WTC11 (cell line): ENCODE results near the gene ADM. TPM values are rescaled to one million over a fixed set of nuclear protein-coding genes. Genes with fewer than 3 reads are reported as not detected.

Experiments
- ATAC-seq: fragments of 200-7000 bp; cut with Tn5 transposase; 2 replicates; pipeline ENCODE4 v1.10.0; 2021; ENCODE audit warnings: mild to moderate bottlenecking, moderate library complexity
- CTCF ChIA-PET: fragments of 300-600 bp; sonication (Branson Sonifier 250); formaldehyde crosslinking; loops from one replicate; lab custom pipeline; 2021; ENCODE audit warnings: antibody characterized with exemption; lab: Charles Lee
- POLR2A ChIA-PET: fragments of 350-600 bp; sonication (Branson Sonifier 250); formaldehyde crosslinking; loops from one replicate; lab custom pipeline; 2021; ENCODE audit warnings: antibody characterized with exemption; lab: Charles Lee
- DNase-seq: peaks from one replicate; pipeline ENCODE4 v3.0.0; 2021; ENCODE audit warnings: low spot score
- H3K27ac Mint-ChIP-seq: 2 replicates; pipeline ENCODE4 v1.8.0; 2021; ENCODE audit warnings: mixed read lengths
- H3K27me3 Mint-ChIP-seq: 2 replicates; pipeline ENCODE4 v1.8.0; 2021; ENCODE audit warnings: low read depth, mild to moderate bottlenecking, moderate library complexity, mixed read lengths
- H3K36me3 Mint-ChIP-seq: 2 replicates; pipeline ENCODE4 v1.8.0; 2021; ENCODE audit warnings: mixed read lengths
- H3K4me1 Mint-ChIP-seq: 2 replicates; pipeline ENCODE4 v1.8.0; 2022; ENCODE audit warnings: mixed read lengths
- H3K4me3 Mint-ChIP-seq: 2 replicates; pipeline ENCODE4 v1.8.0; 2021; ENCODE audit warnings: mild to moderate bottlenecking, moderate library complexity, mixed read lengths
- H3K9me3 Mint-ChIP-seq: 2 replicates; pipeline ENCODE4 v1.8.0; 2021; ENCODE audit warnings: mixed read lengths
- ATF1 ChIP-seq: sonication (generic); formaldehyde crosslinking; IDR thresholded peaks from 2 replicates; pipeline ENCODE4 v1.8.1; 2023; ENCODE audit warnings: mild to moderate bottlenecking, moderate library complexity, missing genetic modification reagents
- GTF2I ChIP-seq: fragments of 250-450 bp; sonication (Bioruptor Pico); conservative IDR thresholded peaks from 2 replicates; pipeline ENCODE4 v1.4.0; 2021; ENCODE audit warnings: mild to moderate bottlenecking
- KAT7 ChIP-seq: sonication (generic); formaldehyde crosslinking; IDR thresholded peaks from 2 replicates; pipeline ENCODE4 v1.8.1; 2023; ENCODE audit warnings: missing genetic modification reagents, mild to moderate bottlenecking, borderline replicate concordance
- MXD4 ChIP-seq: fragments of 250-450 bp; sonication (Bioruptor Pico); IDR thresholded peaks from 2 replicates; pipeline ENCODE4 v1.8.0; 2021; ENCODE audit warnings: mild to moderate bottlenecking, moderate library complexity, borderline replicate concordance
- RELA ChIP-seq: sonication (generic); formaldehyde crosslinking; IDR thresholded peaks from 2 replicates; pipeline ENCODE4 v1.8.1; 2022; ENCODE audit warnings: missing genetic modification reagents, mild to moderate bottlenecking, borderline replicate concordance
- SOX15 ChIP-seq: fragments of 250-450 bp; sonication (Bioruptor Pico); IDR thresholded peaks from 2 replicates; pipeline ENCODE4 v1.9.0; 2021; ENCODE audit warnings: mild to moderate bottlenecking
- TP53 ChIP-seq: sonication (generic); formaldehyde crosslinking; IDR thresholded peaks from 2 replicates; pipeline ENCODE4 v1.8.1; 2023; ENCODE audit warnings: mild to moderate bottlenecking, missing genetic modification reagents
- ZNF121 ChIP-seq: sonication (generic); formaldehyde crosslinking; IDR thresholded peaks from 2 replicates; pipeline ENCODE4 v1.8.0; 2023; ENCODE audit warnings: missing genetic modification reagents
- ZNF138 ChIP-seq: sonication (generic); formaldehyde crosslinking; conservative IDR thresholded peaks from 2 replicates; pipeline ENCODE4 v1.8.1; 2022; ENCODE audit warnings: mild to moderate bottlenecking, moderate library complexity, missing genetic modification reagents
- ZNF317 ChIP-seq: sonication (generic); formaldehyde crosslinking; IDR thresholded peaks from 2 replicates; pipeline ENCODE4 v1.8.1; 2023; ENCODE audit warnings: low read depth, mild to moderate bottlenecking, moderate library complexity, missing genetic modification reagents, borderline replicate concordance
- total RNA-seq: library from RNA; stranded (reverse); gene quantifications from 3 replicates; pipeline ENCODE4 v1.2.3, GENCODE V29; 2021
- TF ChIP-seq, protein P1 (sequence below): sonication (generic); formaldehyde crosslinking; IDR thresholded peaks from 2 replicates; pipeline ENCODE4 v1.8.1; 2022; ENCODE audit warnings: low read depth, mild to moderate bottlenecking, moderate library complexity, missing genetic modification reagents, borderline replicate concordance
- TF ChIP-seq, protein P2 (sequence below): sonication (generic); formaldehyde crosslinking; conservative IDR thresholded peaks from 2 replicates; pipeline ENCODE4 v1.8.1; 2022; ENCODE audit warnings: mild to moderate bottlenecking, missing genetic modification reagents
- TF ChIP-seq, protein P3 (sequence below): sonication (generic); formaldehyde crosslinking; IDR thresholded peaks from 2 replicates; pipeline ENCODE4 v1.8.1; 2023; ENCODE audit warnings: mild to moderate bottlenecking, missing genetic modification reagents
- TF ChIP-seq, protein P4 (sequence below): sonication (generic); formaldehyde crosslinking; IDR thresholded peaks from 2 replicates; pipeline ENCODE4 v1.8.1; 2022; ENCODE audit warnings: missing genetic modification reagents, borderline replicate concordance
- TF ChIP-seq, protein P5 (sequence below): fragments of 250-450 bp; sonication (Bioruptor Pico); IDR thresholded peaks from 2 replicates; pipeline ENCODE4 v1.8.0; 2021; ENCODE audit warnings: mild to moderate bottlenecking
- TF ChIP-seq, protein P6 (sequence below): sonication (generic); formaldehyde crosslinking; IDR thresholded peaks from 2 replicates; pipeline ENCODE4 v1.8.0; 2022; ENCODE audit warnings: mild to moderate bottlenecking, missing genetic modification reagents
- TF ChIP-seq, protein P7 (sequence below): fragments of 250-450 bp; sonication (Bioruptor Pico); IDR thresholded peaks from 2 replicates; pipeline ENCODE4 v1.9.0; 2021; ENCODE audit warnings: mild to moderate bottlenecking
- TF ChIP-seq, protein P8 (sequence below): sonication (generic); formaldehyde crosslinking; IDR thresholded peaks from 2 replicates; pipeline ENCODE4 v1.8.1; 2023; ENCODE audit warnings: mild to moderate bottlenecking, missing genetic modification reagents, moderate library complexity
- TF ChIP-seq, protein P9 (sequence below): sonication (generic); formaldehyde crosslinking; IDR thresholded peaks from 2 replicates; pipeline ENCODE4 v1.8.0; 2022; ENCODE audit warnings: missing genetic modification reagents

Gene ADM
- total RNA-seq, 1 experiment from 2014 or later, result 18.7 TPM

DNA sequence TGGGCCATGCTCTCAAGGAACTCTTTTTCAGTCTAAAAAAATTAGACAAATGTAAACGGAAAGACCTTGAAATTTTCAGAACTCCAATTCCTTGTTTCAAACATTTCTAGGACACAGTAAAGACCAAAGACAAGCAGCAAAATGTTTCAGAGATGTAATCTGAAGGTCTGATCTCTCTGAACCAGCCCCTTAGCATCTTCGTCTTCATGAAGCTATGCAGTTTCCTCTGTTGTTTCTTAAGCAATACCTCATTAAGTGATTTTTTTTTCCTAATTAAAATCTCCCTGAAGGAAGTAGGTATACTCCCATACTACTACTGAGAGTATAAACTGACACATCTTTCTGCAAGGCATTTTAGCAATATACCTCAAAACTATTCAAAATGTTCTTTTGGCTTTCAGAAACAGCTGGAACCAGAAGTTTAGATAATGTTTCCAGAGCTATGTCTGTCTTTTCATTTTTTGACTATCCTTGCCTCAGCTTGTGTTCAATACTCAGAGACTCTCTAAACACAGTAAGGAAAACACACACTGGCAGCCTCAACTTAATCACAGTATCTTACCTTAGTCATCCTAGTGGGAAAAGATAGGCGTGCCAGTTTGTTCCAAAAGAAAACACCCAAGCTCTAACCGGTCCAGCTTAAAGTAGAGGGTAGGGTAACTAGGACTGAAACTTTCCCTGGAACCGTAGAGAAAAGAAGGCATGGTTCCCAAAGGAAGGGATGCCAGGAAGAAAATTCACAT is 36.0 kb upstream of the ADM start:
- ATAC-seq (no peak), DNase-seq (no peak)
- Mint-ChIP-seq H3K4me3 (no peak overlapping the region), H3K27ac (peak overlapping the region; percentile 3; the same call in 1 of the 2 replicates), H3K4me1 (peaks cover 11% of the 10 kb centered on the region), H3K27me3 (no peaks in the 10 kb centered on the region), H3K36me3 (peaks cover 5% of the 10 kb centered on the region)
- POLR2A ChIA-PET, result interaction anchor here (0.6 kb wide), 1 partner anchor 8 kb away, joined by 4 read pairs; no protein-coding TSS in a partner anchor
- TF ChIP-seq, protein P1, sequence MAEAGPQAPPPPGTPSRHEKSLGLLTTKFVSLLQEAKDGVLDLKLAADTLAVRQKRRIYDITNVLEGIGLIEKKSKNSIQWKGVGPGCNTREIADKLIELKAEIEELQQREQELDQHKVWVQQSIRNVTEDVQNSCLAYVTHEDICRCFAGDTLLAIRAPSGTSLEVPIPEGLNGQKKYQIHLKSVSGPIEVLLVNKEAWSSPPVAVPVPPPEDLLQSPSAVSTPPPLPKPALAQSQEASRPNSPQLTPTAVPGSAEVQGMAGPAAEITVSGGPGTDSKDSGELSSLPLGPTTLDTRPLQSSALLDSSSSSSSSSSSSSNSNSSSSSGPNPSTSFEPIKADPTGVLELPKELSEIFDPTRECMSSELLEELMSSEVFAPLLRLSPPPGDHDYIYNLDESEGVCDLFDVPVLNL (CRISPR knock-in tag), result no peak
- no peak for TF ChIP-seq GTF2I (CRISPR knock-in tag)
- TF ChIP-seq ZNF121 (CRISPR knock-in tag), result no peak
- TF ChIP-seq, protein P2, sequence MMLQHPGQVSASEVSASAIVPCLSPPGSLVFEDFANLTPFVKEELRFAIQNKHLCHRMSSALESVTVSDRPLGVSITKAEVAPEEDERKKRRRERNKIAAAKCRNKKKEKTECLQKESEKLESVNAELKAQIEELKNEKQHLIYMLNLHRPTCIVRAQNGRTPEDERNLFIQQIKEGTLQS (CRISPR knock-in tag), result no peak
- no peak for TF ChIP-seq TP53
- TF ChIP-seq, protein P3, sequence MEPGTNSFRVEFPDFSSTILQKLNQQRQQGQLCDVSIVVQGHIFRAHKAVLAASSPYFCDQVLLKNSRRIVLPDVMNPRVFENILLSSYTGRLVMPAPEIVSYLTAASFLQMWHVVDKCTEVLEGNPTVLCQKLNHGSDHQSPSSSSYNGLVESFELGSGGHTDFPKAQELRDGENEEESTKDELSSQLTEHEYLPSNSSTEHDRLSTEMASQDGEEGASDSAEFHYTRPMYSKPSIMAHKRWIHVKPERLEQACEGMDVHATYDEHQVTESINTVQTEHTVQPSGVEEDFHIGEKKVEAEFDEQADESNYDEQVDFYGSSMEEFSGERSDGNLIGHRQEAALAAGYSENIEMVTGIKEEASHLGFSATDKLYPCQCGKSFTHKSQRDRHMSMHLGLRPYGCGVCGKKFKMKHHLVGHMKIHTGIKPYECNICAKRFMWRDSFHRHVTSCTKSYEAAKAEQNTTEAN (CRISPR knock-in tag), result no peak
- no peak for TF ChIP-seq MXD4 (CRISPR knock-in tag)
- TF ChIP-seq, protein P4, sequence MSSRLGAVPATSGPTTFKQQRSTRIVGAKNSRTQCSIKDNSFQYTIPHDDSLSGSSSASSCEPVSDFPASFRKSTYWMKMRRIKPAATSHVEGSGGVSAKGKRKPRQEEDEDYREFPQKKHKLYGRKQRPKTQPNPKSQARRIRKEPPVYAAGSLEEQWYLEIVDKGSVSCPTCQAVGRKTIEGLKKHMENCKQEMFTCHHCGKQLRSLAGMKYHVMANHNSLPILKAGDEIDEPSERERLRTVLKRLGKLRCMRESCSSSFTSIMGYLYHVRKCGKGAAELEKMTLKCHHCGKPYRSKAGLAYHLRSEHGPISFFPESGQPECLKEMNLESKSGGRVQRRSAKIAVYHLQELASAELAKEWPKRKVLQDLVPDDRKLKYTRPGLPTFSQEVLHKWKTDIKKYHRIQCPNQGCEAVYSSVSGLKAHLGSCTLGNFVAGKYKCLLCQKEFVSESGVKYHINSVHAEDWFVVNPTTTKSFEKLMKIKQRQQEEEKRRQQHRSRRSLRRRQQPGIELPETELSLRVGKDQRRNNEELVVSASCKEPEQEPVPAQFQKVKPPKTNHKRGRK, result no peak
- TF ChIP-seq ZNF138 (CRISPR knock-in tag), result no peak
- no peak for TF ChIP-seq KAT7 (CRISPR knock-in tag)
- TF ChIP-seq ATF1 (CRISPR knock-in tag), result no peak
- TF ChIP-seq, protein P5, sequence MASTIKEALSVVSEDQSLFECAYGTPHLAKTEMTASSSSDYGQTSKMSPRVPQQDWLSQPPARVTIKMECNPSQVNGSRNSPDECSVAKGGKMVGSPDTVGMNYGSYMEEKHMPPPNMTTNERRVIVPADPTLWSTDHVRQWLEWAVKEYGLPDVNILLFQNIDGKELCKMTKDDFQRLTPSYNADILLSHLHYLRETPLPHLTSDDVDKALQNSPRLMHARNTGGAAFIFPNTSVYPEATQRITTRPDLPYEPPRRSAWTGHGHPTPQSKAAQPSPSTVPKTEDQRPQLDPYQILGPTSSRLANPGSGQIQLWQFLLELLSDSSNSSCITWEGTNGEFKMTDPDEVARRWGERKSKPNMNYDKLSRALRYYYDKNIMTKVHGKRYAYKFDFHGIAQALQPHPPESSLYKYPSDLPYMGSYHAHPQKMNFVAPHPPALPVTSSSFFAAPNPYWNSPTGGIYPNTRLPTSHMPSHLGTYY (CRISPR knock-in tag), result no peak
- no peak for TF ChIP-seq ZNF317 (CRISPR knock-in tag)
- no peak for TF ChIP-seq RELA (CRISPR knock-in tag)
- TF ChIP-seq, all 79 proteins: peak for 0
- H3K9me3 Mint-ChIP-seq, result peaks cover 7% of the 10 kb centered on the region
- CTCF ChIA-PET, result interaction anchor here (0.9 to 1.1 kb wide), 2 partner anchors 97 to 192 kb away, joined by 3 to 4 read pairs; no protein-coding TSS in a partner anchor

DNA sequence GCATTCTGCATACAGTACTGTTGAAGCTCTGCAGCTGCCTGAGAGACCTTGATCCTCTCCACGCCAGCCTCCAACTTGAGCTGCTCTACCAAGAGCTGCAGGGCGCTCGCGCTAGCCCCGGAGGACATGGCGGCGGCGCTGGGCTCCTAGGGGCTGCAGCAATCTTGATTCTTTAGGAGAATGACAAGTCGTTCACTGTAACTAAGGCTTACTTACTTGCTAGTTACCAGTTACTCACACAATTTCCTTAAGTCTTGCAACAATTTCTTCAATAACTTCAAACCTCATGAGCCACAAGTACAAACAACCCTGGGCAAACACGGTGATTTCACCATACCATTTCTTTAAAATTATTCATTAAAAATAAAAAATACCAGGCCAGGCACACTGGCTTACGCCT is 32.7 kb upstream of the ADM start:
- CTCF ChIA-PET, result no interaction called here
- TF ChIP-seq GTF2I (CRISPR knock-in tag) (no peak), ATF1 (CRISPR knock-in tag) (no peak), SOX15 (CRISPR knock-in tag) (no peak), ZNF121 (CRISPR knock-in tag) (no peak)
- TF ChIP-seq, protein P6, sequence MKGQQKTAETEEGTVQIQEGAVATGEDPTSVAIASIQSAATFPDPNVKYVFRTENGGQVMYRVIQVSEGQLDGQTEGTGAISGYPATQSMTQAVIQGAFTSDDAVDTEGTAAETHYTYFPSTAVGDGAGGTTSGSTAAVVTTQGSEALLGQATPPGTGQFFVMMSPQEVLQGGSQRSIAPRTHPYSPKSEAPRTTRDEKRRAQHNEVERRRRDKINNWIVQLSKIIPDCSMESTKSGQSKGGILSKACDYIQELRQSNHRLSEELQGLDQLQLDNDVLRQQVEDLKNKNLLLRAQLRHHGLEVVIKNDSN (CRISPR knock-in tag), result no peak
- TF ChIP-seq, protein P7, sequence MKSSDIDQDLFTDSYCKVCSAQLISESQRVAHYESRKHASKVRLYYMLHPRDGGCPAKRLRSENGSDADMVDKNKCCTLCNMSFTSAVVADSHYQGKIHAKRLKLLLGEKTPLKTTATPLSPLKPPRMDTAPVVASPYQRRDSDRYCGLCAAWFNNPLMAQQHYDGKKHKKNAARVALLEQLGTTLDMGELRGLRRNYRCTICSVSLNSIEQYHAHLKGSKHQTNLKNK, result no peak
- TF ChIP-seq, protein P8, sequence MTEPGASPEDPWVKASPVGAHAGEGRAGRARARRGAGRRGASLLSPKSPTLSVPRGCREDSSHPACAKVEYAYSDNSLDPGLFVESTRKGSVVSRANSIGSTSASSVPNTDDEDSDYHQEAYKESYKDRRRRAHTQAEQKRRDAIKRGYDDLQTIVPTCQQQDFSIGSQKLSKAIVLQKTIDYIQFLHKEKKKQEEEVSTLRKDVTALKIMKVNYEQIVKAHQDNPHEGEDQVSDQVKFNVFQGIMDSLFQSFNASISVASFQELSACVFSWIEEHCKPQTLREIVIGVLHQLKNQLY (CRISPR knock-in tag), result no peak
- TF ChIP-seq, protein P9, sequence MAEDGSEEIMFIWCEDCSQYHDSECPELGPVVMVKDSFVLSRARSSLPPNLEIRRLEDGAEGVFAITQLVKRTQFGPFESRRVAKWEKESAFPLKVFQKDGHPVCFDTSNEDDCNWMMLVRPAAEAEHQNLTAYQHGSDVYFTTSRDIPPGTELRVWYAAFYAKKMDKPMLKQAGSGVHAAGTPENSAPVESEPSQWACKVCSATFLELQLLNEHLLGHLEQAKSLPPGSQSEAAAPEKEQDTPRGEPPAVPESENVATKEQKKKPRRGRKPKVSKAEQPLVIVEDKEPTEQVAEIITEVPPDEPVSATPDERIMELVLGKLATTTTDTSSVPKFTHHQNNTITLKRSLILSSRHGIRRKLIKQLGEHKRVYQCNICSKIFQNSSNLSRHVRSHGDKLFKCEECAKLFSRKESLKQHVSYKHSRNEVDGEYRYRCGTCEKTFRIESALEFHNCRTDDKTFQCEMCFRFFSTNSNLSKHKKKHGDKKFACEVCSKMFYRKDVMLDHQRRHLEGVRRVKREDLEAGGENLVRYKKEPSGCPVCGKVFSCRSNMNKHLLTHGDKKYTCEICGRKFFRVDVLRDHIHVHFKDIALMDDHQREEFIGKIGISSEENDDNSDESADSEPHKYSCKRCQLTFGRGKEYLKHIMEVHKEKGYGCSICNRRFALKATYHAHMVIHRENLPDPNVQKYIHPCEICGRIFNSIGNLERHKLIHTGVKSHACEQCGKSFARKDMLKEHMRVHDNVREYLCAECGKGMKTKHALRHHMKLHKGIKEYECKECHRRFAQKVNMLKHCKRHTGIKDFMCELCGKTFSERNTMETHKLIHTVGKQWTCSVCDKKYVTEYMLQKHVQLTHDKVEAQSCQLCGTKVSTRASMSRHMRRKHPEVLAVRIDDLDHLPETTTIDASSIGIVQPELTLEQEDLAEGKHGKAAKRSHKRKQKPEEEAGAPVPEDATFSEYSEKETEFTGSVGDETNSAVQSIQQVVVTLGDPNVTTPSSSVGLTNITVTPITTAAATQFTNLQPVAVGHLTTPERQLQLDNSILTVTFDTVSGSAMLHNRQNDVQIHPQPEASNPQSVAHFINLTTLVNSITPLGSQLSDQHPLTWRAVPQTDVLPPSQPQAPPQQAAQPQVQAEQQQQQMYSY (CRISPR knock-in tag), result no peak
- TF ChIP-seq, all 79 proteins: peak for 0
- Mint-ChIP-seq H3K4me1 (peaks cover 26% of the 10 kb centered on the region), H3K4me3 (no peak overlapping the region), H3K27me3 (no peaks in the 10 kb centered on the region), H3K27ac (peak overlapping the region; percentile 66), H3K36me3 (no peaks in the 10 kb centered on the region), H3K9me3 (no peaks in the 10 kb centered on the region)
- ATAC-seq, result peak; percentile 89
- POLR2A ChIA-PET, result no interaction called here
- peak; percentile 29 for DNase-seq
